Calu3 (cell line): ENCODE measurements around the gene KIR3DL1. TPM values are rescaled to one million over a fixed set of nuclear protein-coding genes. Genes with fewer than 3 reads are reported as not detected.

Source experiments
- BruUV-seq: library from RNA; stranded (reverse); fragments of 400-500 nt; replicated peaks from 2 replicates; lab custom pipeline; 2021; lab: Mats Ljungman, UMichigan
- CTCF ChIA-PET: fragments of 300-600 bp; sonication (Branson Sonifier 250); formaldehyde crosslinking; loops from one replicate; lab custom pipeline; 2022; ENCODE audit warnings: antibody characterized with exemption; lab: Charles Lee
- DNase-seq: peaks from one replicate; pipeline ENCODE4 v3.0.0; 2022
- H3K27ac Mint-ChIP-seq: one replicate; pipeline ENCODE4 v1.8.0; 2022; ENCODE audit warnings: mixed read lengths; ENCODE audit not compliant: unreplicated experiment
- H3K27me3 Mint-ChIP-seq: one replicate; pipeline ENCODE4 v1.8.0; 2022; ENCODE audit warnings: mixed read lengths; ENCODE audit not compliant: unreplicated experiment
- H3K36me3 Mint-ChIP-seq: one replicate; pipeline ENCODE4 v1.8.0; 2022; ENCODE audit warnings: mild to moderate bottlenecking, moderate library complexity, mixed read lengths; ENCODE audit not compliant: insufficient read depth, unreplicated experiment
- H3K4me1 Mint-ChIP-seq: one replicate; pipeline ENCODE4 v1.8.0; 2022; ENCODE audit warnings: mild to moderate bottlenecking, low read depth, mixed read lengths; ENCODE audit not compliant: unreplicated experiment
- H3K4me3 Mint-ChIP-seq: one replicate; pipeline ENCODE4 v1.8.0; 2022; ENCODE audit warnings: mild to moderate bottlenecking, low read depth, moderate library complexity, mixed read lengths; ENCODE audit not compliant: unreplicated experiment
- H3K9me3 Mint-ChIP-seq: one replicate; pipeline ENCODE4 v1.8.0; 2022; ENCODE audit warnings: low read depth, mixed read lengths; ENCODE audit not compliant: unreplicated experiment
- CTCF ChIP-seq: fragments of 200-600 bp; IDR thresholded peaks from one replicate; pipeline ENCODE4 v1.8.0; 2022; ENCODE audit warnings: antibody characterized with exemption; ENCODE audit not compliant: unreplicated experiment
- intact Hi-C: fragments of 100-400 bp; cut with micrococcal nuclease; formaldehyde crosslinking; loops from one replicate; pipeline ENCODE4 v1.10.0; 2022; ENCODE audit not compliant: unreplicated experiment
- total RNA-seq: library from RNA; stranded (reverse); gene quantifications from 2 replicates; pipeline ENCODE4 v1.2.3, GENCODE V29; 2022

The KIR3DL1 gene
- total RNA-seq, 1 experiment from 2014 or later, result not detected

- Mint-ChIP-seq H3K9me3 (no peaks in the 10 kb centered on the region), H3K27me3 (peaks cover 62% of the 10 kb centered on the region), H3K4me3 (no peak within 1 kb of the TSS), H3K36me3 (no peaks in the 10 kb centered on the region), H3K27ac (no peak within 1 kb of the TSS), H3K4me1 (no peaks in the 10 kb centered on the region)
- CTCF ChIA-PET, result no interaction called here
- DNase-seq, result no peak
- TF ChIP-seq CTCF, result no peak
- intact Hi-C loops, result no loop called here
- BruUV-seq, result no TSS peak
These were observed 57.7 kb downstream of the KIR3DL1 start, which contains the start of gene FCAR for GRCh38 chr19:54873990-54874389. TSS of gene FCAR (plus strand) at chr19:54874235. CDS start at chr19:54874290, 55 bp downstream.

DNA sequence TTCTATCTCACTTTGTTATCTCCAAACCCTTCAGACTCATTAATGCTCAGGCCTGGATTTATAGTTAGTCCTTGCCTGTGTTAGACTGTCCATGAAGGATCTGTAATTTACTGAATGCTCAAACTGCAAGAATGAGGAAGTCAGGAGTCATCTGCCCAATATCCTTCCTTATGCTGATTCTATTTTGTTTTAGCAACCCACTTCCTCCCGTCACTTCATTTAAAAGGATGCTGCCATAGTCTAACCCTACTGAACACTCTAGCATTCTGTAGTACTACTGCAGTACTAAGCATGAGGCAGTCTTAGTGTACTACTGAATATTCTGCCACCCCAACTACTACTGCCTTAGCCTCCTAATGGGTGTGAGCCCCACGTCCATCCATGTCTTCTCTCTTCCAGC is 59.2 kb downstream of the KIR3DL1 start:
- CTCF ChIA-PET, result no interaction called here
- peaks cover 76% of the 10 kb centered on the region for H3K27me3 Mint-ChIP-seq
- intact Hi-C loops, result no loop called here
- no peak overlapping the region for H3K27ac Mint-ChIP-seq
- no peak for TF ChIP-seq CTCF
- no peaks in the 10 kb centered on the region for H3K9me3 Mint-ChIP-seq
- BruUV-seq, result no TSS peak
- no peaks in the 10 kb centered on the region for H3K4me1 Mint-ChIP-seq
- H3K36me3 Mint-ChIP-seq, result no peaks in the 10 kb centered on the region
- DNase-seq, result no peak
- no peak overlapping the region for H3K4me3 Mint-ChIP-seq

DNA sequence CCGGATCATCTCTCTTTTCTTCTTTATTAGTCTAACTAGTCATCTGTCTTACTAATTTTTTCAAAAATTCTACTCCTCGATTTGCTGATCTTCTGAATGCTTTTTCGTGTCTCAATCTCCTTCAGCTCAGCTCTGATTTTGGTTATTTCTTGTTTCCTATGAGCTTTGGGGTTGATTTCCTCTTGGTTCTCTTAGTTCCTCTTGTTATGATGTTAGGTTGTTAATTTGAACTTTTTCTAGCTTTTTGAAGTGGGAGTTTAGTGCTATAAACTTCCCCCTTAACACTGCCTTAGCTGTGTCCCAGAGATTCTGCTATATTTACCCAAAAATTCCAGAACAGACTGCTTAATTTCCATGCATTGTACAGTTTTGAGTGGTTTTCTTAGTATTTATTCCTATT is 61.2 kb downstream of the KIR3DL1 start:
- no peak for DNase-seq
- H3K27me3 Mint-ChIP-seq, result peaks cover 86% of the 10 kb centered on the region
- TF ChIP-seq CTCF, result no peak
- intact Hi-C loops, result no loop called here
- H3K4me3 Mint-ChIP-seq, result no peak overlapping the region
- H3K9me3 Mint-ChIP-seq, result no peaks in the 10 kb centered on the region
- BruUV-seq, result no TSS peak
- no peak overlapping the region for H3K27ac Mint-ChIP-seq
- H3K36me3 Mint-ChIP-seq, result no peaks in the 10 kb centered on the region
- no peaks in the 10 kb centered on the region for H3K4me1 Mint-ChIP-seq
- CTCF ChIA-PET, result no interaction called here

Other genes with a start within 250 kb of the KIR3DL1 start
- gene LILRA2, start 242.7 kb upstream of the KIR3DL1 start, total RNA-seq, result not detected in 2 replicates
- not detected in 2 replicates for gene LILRA1, start 222.8 kb upstream of the KIR3DL1 start, total RNA-seq
- gene LILRB1, start 186.0 kb upstream of the KIR3DL1 start, total RNA-seq, result not detected in 2 replicates
- not detected in 2 replicates for gene LILRB4, start 153.5 kb upstream of the KIR3DL1 start, total RNA-seq
- not detected in 2 replicates for gene KIR3DL3, start 92.0 kb upstream of the KIR3DL1 start, total RNA-seq
- gene KIR2DL3, start 78.0 kb upstream of the KIR3DL1 start, total RNA-seq, result not detected in 2 replicates
- not detected in 2 replicates for gene KIR2DL1, start 46.7 kb upstream of the KIR3DL1 start, total RNA-seq
- not detected in 2 replicates for gene KIR2DL4, start 12.9 kb upstream of the KIR3DL1 start, total RNA-seq
- gene KIR2DS4, start 16.2 kb downstream of the KIR3DL1 start, total RNA-seq, result not detected in 2 replicates
- not detected in 2 replicates for gene KIR3DL2, start 34.0 kb downstream of the KIR3DL1 start, total RNA-seq
- gene FCAR, start 57.8 kb downstream of the KIR3DL1 start, total RNA-seq, result not detected in 2 replicates
- not detected in 2 replicates for gene NCR1, start 89.7 kb downstream of the KIR3DL1 start, total RNA-seq
- gene NLRP7, start 131.1 kb downstream of the KIR3DL1 start, total RNA-seq, result not detected in 2 replicates
- gene NLRP2, start 149.9 kb downstream of the KIR3DL1 start, total RNA-seq, result 100 and 111 TPM in 2 replicates
- gene GP6, start 221.8 kb downstream of the KIR3DL1 start, total RNA-seq, result 1.3 and 1.9 TPM in 2 replicates
- 50.1 and 54.5 TPM in 2 replicates for gene RDH13, start 246.7 kb downstream of the KIR3DL1 start, total RNA-seq